GM19324 (cell line): ENCODE data around the gene PITX3.

Experiments used
- ATAC-seq: cut with Tn5 transposase; IDR thresholded peaks from one replicate; pipeline ENCODE4 v1.9.1; 2021; ENCODE audit warnings: mild to moderate bottlenecking, moderate library complexity; ENCODE audit not compliant: unreplicated experiment, low FRiP score

Gene PITX3

GRCh38 chr10:102185811-102186527 lies 55.3 kb downstream of the PITX3 start:
- no peak for ATAC-seq

- ATAC-seq, result no peak
These were observed 56.0 kb downstream of the PITX3 start for GRCh38 chr10:102185272-102185671.

- ATAC-seq, result no peak
These were observed 56.7 kb downstream of the PITX3 start for GRCh38 chr10:102184606-102185005.
